HepG2 (cell line): ENCODE measurements around the gene HOXA6. TPM values are rescaled to one million over a fixed set of nuclear protein-coding genes. Genes with fewer than 3 reads are reported as not detected.

ENCODE experiments used
- ATAC-seq: fragments of 200-7000 bp; cut with Tn5 transposase; 3 replicates; pipeline ENCODE4 v1.9.1; 2020; ENCODE audit warnings: mild to moderate bottlenecking, moderate library complexity
- BruUV-seq: library from RNA; stranded (reverse); fragments of 400-500 nt; replicated peaks from 2 replicates; lab custom pipeline; 2021; lab: Mats Ljungman, UMichigan
- CTCF ChIA-PET: fragments of 300-600 bp; formaldehyde crosslinking; extraction: SDS; loops from one replicate; lab custom pipeline; 2021; ENCODE audit warnings: low total read pairs, inconsistent platforms, low intra/inter-chr PET ratio; lab: Yijun Ruan, JAX
- POLR2A ChIA-PET: fragments of 350-600 bp; sonication (Branson Sonifier 250); formaldehyde crosslinking; loops from one replicate; lab custom pipeline; 2020; ENCODE audit warnings: antibody characterized with exemption, inconsistent platforms; lab: Yijun Ruan, JAX
- DNase-seq: peaks from one replicate; pipeline ENCODE4 v3.0.0-alpha.2; 2015; ENCODE audit warnings: low spot score
- FAIRE-seq: peaks from 3 replicates; lab custom pipeline; 2011; peaks lifted over from hg19 to GRCh38; lab: Jason Lieb, UNC
- H2AFZ ChIP-seq: one replicate; pipeline ENCODE4 v1.6.1; 2011; ENCODE audit warnings: low read length, inconsistent platforms
- H3K27ac ChIP-seq: fragments of 300-600 bp; 3 replicates; pipeline ENCODE4 v1.8.0; 2011; ENCODE audit warnings: mixed run types, mild to moderate bottlenecking, mixed read lengths, low read length, inconsistent platforms; ENCODE audit not compliant: insufficient read depth; ENCODE audit errors: extremely low read length
- H3K27me3 ChIP-seq, 2 experiments: fragments of 200-600 bp in 1 of 2; 2 replicates in 1 of 2; 3 replicates in 1 of 2; pipeline versions ENCODE4 v1.6.0 to v1.8.0; 2011; ENCODE audit warnings: low read length in 2 of 2, mild to moderate bottlenecking in 2 of 2, moderate library complexity in 2 of 2, inconsistent platforms in 1 of 2; ENCODE audit not compliant: insufficient read depth in 2 of 2, control insufficient read depth in 1 of 2
- H3K36me3 ChIP-seq, 2 experiments: fragments of 200-600 bp in 1 of 2; replicated peaks in 1 of 2; 2 replicates in 1 of 2; 3 replicates in 1 of 2; pipeline versions ENCODE4 v1.5.1 to v1.8.0; 2011; ENCODE audit warnings: low read length in 2 of 2, inconsistent platforms in 1 of 2; ENCODE audit not compliant: insufficient read depth in 2 of 2, control insufficient read depth in 1 of 2
- H3K4me1 ChIP-seq: 2 replicates; pipeline ENCODE4 v1.5.1; 2012; ENCODE audit warnings: low read length, inconsistent platforms; ENCODE audit not compliant: insufficient read depth
- H3K4me2 ChIP-seq: 2 replicates; pipeline ENCODE4 v1.6.0; 2011; ENCODE audit warnings: low read depth, low read length, inconsistent platforms
- H3K4me3 ChIP-seq, 3 experiments: fragments of 200-600 bp in 1 of 3; sonication (generic), shearing (Covaris generic) in 1 of 3; replicated peaks in 1 of 3; 2 replicates each; pipeline ENCODE4 v1.5.1; 2011 to 2016; ENCODE audit warnings: low read length in 3 of 3, inconsistent platforms in 2 of 3, low read depth in 2 of 3, mild to moderate bottlenecking in 2 of 3, control low read depth in 1 of 3, mixed read lengths in 1 of 3; ENCODE audit not compliant: insufficient read depth in 1 of 3
- H3K79me2 ChIP-seq: one replicate; pipeline ENCODE4 v1.6.1; 2011; ENCODE audit warnings: low read length, inconsistent platforms; ENCODE audit not compliant: insufficient read depth
- H3K9ac ChIP-seq: 2 replicates; pipeline ENCODE4 v1.6.0; 2011; ENCODE audit warnings: mild to moderate bottlenecking, low read depth, low read length, inconsistent platforms; ENCODE audit not compliant: insufficient read depth
- H3K9me3 ChIP-seq: 2 replicates; pipeline ENCODE4 v1.5.1; 2012; ENCODE audit warnings: mild to moderate bottlenecking, low read length
- H4K20me1 ChIP-seq: 2 replicates; pipeline ENCODE4 v1.6.0; 2011; ENCODE audit warnings: inconsistent platforms, mild to moderate bottlenecking, low read length, moderate library complexity; ENCODE audit not compliant: insufficient read depth
- AGO1 ChIP-seq: fragments of 200-400 bp; formaldehyde crosslinking; IDR thresholded peaks from 2 replicates; pipeline ENCODE4 v1.6.1; 2017; ENCODE audit warnings: mild to moderate bottlenecking, low read depth, low read length, moderate library complexity; ENCODE audit not compliant: poor library complexity, severe bottlenecking
- EZH2 ChIP-seq: conservative IDR thresholded peaks from 2 replicates; pipeline ENCODE4 v1.6.1; 2012; ENCODE audit warnings: mild to moderate bottlenecking, low read depth, low read length, moderate library complexity
- FOSL2 ChIP-seq: sonication (generic); formaldehyde crosslinking; IDR thresholded peaks from 2 replicates; pipeline ENCODE4 v1.4.0; 2020; ENCODE audit warnings: missing genetic modification reagents
- HOXD1 ChIP-seq: sonication (generic); formaldehyde crosslinking; IDR thresholded peaks from 2 replicates; pipeline ENCODE4 v1.5.0; 2020; ENCODE audit warnings: missing genetic modification reagents
- MYNN ChIP-seq: sonication (generic); formaldehyde crosslinking; IDR thresholded peaks from 2 replicates; pipeline ENCODE4 v1.4.0; 2020; ENCODE audit warnings: mild to moderate bottlenecking, low read depth, missing genetic modification reagents
- REXO4 ChIP-seq: sonication (generic); formaldehyde crosslinking; IDR thresholded peaks from 2 replicates; pipeline ENCODE4 v1.8.0; 2022; ENCODE audit warnings: missing genetic modification reagents, mild to moderate bottlenecking, borderline replicate concordance
- ZBTB46 ChIP-seq: sonication (generic); formaldehyde crosslinking; IDR thresholded peaks from 2 replicates; pipeline ENCODE4 v1.4.0; 2020; ENCODE audit warnings: mild to moderate bottlenecking, missing genetic modification reagents, borderline replicate concordance
- ZFP62 ChIP-seq: sonication (generic); formaldehyde crosslinking; IDR thresholded peaks from 2 replicates; pipeline ENCODE4 v1.4.0; 2020; ENCODE audit warnings: missing genetic modification reagents
- ZNF224 ChIP-seq: sonication (generic); formaldehyde crosslinking; IDR thresholded peaks from 2 replicates; pipeline ENCODE4 v1.5.0; 2020; ENCODE audit warnings: mild to moderate bottlenecking, missing genetic modification reagents
- ZNF501 ChIP-seq: sonication (generic); formaldehyde crosslinking; IDR thresholded peaks from 2 replicates; pipeline ENCODE4 v1.5.1; 2020; ENCODE audit warnings: mild to moderate bottlenecking, moderate library complexity, missing genetic modification reagents
- ZNF564 ChIP-seq: sonication (generic); formaldehyde crosslinking; IDR thresholded peaks from 2 replicates; pipeline ENCODE4 v1.8.1; 2023; ENCODE audit warnings: mild to moderate bottlenecking, missing genetic modification reagents
- ZNF607 ChIP-seq: sonication (generic); formaldehyde crosslinking; IDR thresholded peaks from 2 replicates; pipeline ENCODE4 v1.5.1; 2020; ENCODE audit warnings: missing genetic modification reagents, mild to moderate bottlenecking, borderline replicate concordance
- WGBS: methylation state at CpG from one replicate; pipeline ENCODE4 v1.1.6; 2017; ENCODE audit warnings: low lambda C conversion rate; 5-methylcytosine and 5-hydroxymethylcytosine counted together
- in situ Hi-C: cut with HindIII; loops from 2 replicates; pipeline ENCODE4 v1.10.0; 2017; ENCODE audit warnings: low pct_unique_long_range_greater_than_20kb; ENCODE audit not compliant: extremely low pct_ligation_motif_present
- intact Hi-C: fragments of 100-400 bp; cut with micrococcal nuclease; formaldehyde crosslinking; loops from one replicate; pipeline ENCODE4 v1.10.0; 2022; ENCODE audit not compliant: unreplicated experiment
- polyA plus RNA-seq, 8 experiments: library from polyadenylated mRNA; depleted of rRNA in 3 of 8; stranded (reverse) in 7 of 8; unstranded in 1 of 8; fragments of >200 nt; fragmentation: Illumina TruSeq in 4 of 8; extraction: Trizol in 4 of 8; gene quantifications; 2 replicates each; pipeline versions ENCODE4 v1.2.1 to v1.2.3, GENCODE V29; 2011 to 2016; ENCODE audit warnings: low read depth in 4 of 8, missing spikeins in 1 of 8, mixed read lengths in 1 of 8; ENCODE audit not compliant: insufficient read depth in 1 of 8
- total RNA-seq, 5 experiments: library from RNA; depleted of rRNA; stranded (reverse); fragments of >200 nt; fragmentation: Illumina TruSeq; extraction: Trizol; gene quantifications; 2 replicates each; pipeline ENCODE4 v1.2.3, GENCODE V29; 2016; ENCODE audit warnings: low read depth in 1 of 5
- TF ChIP-seq, protein P1 (sequence below), 2 experiments: fragments of 450-650 bp in 1 of 2; sonication (generic) in 1 of 2; formaldehyde crosslinking; IDR thresholded peaks; 2 replicates each; pipeline versions ENCODE4 v1.5.0 to v1.8.0; 2020 to 2022; ENCODE audit warnings: mild to moderate bottlenecking in 1 of 2, missing genetic modification reagents in 1 of 2
- TF ChIP-seq, protein P2 (sequence below): sonication (generic); formaldehyde crosslinking; IDR thresholded peaks from 2 replicates; pipeline ENCODE4 v1.4.0; 2020; ENCODE audit warnings: low read depth, missing genetic modification reagents
- TF ChIP-seq, protein P3 (sequence below): sonication (generic); formaldehyde crosslinking; IDR thresholded peaks from 2 replicates; pipeline ENCODE4 v1.5.0; 2020; ENCODE audit warnings: mild to moderate bottlenecking, missing genetic modification reagents

HOXA6 gene
- total and polyA plus RNA-seq, 2 of the 13 experiments (the other 11 are each of a cell fraction or from before 2014, with no cell fraction given), result 1.3 to 1.5 TPM

DNA sequence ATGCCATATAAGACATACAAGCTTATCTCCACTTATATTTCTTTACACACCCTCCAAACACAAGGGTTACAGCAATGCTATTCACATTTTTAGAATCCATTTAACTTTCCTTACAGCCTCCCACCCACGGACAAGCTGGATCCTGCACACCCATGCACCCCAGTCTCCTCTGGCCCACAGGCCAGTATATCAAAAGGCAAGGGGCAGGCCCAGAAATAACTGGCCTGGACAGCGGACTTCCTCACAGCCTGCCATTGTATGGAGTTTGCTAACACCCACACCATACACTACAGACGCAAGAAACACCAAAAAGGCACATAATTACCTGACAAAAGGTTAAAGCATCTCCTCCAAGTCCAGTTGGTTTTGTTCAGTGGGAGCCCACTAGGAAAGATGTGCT is 29.0 kb downstream of the HOXA6 start (continued):
- TF ChIP-seq ZBTB46 (CRISPR knock-in tag) (no peak), AGO1 (no peak), MYNN (no peak), ZNF564 (no peak), HOXD1 (CRISPR knock-in tag) (no peak), ZNF224 (CRISPR knock-in tag) (no peak), EZH2 (no peak), ZNF501 (CRISPR knock-in tag) (no peak)
- TF ChIP-seq, protein P1, sequence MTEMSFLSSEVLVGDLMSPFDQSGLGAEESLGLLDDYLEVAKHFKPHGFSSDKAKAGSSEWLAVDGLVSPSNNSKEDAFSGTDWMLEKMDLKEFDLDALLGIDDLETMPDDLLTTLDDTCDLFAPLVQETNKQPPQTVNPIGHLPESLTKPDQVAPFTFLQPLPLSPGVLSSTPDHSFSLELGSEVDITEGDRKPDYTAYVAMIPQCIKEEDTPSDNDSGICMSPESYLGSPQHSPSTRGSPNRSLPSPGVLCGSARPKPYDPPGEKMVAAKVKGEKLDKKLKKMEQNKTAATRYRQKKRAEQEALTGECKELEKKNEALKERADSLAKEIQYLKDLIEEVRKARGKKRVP (CRISPR knock-in tag; IDR thresholded peaks at IDR 0.05), result no peak

GRCh38 chr7:27117887-27118491 is 29.6 kb downstream of the HOXA6 start:
- Histone ChIP-seq H3K9ac (no peak overlapping the region), H3K4me1 (peaks cover 36% of the 10 kb centered on the region), H4K20me1 (peaks cover 17% of the 10 kb centered on the region), H3K4me2 (no peak overlapping the region), H3K4me3 (no peak overlapping the region), H3K36me3 (peaks cover 0 to 6% of the 10 kb centered on the region in 2 experiments; a peak in 2 of 5 replicates), H3K9me3 (no peaks in the 10 kb centered on the region), H3K79me2 (peaks cover 53% of the 10 kb centered on the region), H3K27ac (no peak overlapping the region), H2AFZ (no peak overlapping the region), H3K27me3 (no peaks in the 10 kb centered on the region; a peak in 1 of 5 replicates)
- ATAC-seq (no peak), FAIRE-seq (no peak), DNase-seq (no peak)
- CTCF ChIA-PET, result no interaction called here
- 97% methylated on average over 19 of the region's 19 CpGs for WGBS
- no TSS peak for BruUV-seq
- intact Hi-C loops, result no loop called here
- POLR2A ChIA-PET, result interaction anchor here (1.2 to 5.8 kb wide), 3 partner anchors 13 to 254 kb away, joined by 5 to 118 read pairs (median 5); partner anchors contain the start of genes HOXA4 and SKAP2
- in situ Hi-C loops, result no loop called here
- TF ChIP-seq ZNF607 (CRISPR knock-in tag) (no peak), FOSL2 (CRISPR knock-in tag) (no peak), REXO4 (CRISPR knock-in tag) (no peak), ZFP62 (no peak)
- TF ChIP-seq, protein P2, sequence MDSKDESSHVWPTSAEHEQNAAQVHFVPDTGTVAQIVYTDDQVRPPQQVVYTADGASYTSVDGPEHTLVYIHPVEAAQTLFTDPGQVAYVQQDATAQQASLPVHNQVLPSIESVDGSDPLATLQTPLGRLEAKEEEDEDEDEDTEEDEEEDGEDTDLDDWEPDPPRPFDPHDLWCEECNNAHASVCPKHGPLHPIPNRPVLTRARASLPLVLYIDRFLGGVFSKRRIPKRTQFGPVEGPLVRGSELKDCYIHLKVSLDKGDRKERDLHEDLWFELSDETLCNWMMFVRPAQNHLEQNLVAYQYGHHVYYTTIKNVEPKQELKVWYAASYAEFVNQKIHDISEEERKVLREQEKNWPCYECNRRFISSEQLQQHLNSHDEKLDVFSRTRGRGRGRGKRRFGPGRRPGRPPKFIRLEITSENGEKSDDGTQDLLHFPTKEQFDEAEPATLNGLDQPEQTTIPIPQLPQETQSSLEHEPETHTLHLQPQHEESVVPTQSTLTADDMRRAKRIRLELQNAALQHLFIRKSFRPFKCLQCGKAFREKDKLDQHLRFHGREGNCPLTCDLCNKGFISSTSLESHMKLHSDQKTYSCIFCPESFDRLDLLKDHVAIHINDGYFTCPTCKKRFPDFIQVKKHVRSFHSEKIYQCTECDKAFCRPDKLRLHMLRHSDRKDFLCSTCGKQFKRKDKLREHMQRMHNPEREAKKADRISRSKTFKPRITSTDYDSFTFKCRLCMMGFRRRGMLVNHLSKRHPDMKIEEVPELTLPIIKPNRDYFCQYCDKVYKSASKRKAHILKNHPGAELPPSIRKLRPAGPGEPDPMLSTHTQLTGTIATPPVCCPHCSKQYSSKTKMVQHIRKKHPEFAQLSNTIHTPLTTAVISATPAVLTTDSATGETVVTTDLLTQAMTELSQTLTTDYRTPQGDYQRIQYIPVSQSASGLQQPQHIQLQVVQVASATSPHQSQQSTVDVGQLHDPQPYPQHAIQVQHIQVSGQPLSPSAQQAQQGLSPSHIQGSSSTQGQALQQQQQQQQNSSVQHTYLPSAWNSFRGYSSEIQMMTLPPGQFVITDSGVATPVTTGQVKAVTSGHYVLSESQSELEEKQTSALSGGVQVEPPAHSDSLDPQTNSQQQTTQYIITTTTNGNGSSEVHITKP, result no peak
- TF ChIP-seq, protein P3, sequence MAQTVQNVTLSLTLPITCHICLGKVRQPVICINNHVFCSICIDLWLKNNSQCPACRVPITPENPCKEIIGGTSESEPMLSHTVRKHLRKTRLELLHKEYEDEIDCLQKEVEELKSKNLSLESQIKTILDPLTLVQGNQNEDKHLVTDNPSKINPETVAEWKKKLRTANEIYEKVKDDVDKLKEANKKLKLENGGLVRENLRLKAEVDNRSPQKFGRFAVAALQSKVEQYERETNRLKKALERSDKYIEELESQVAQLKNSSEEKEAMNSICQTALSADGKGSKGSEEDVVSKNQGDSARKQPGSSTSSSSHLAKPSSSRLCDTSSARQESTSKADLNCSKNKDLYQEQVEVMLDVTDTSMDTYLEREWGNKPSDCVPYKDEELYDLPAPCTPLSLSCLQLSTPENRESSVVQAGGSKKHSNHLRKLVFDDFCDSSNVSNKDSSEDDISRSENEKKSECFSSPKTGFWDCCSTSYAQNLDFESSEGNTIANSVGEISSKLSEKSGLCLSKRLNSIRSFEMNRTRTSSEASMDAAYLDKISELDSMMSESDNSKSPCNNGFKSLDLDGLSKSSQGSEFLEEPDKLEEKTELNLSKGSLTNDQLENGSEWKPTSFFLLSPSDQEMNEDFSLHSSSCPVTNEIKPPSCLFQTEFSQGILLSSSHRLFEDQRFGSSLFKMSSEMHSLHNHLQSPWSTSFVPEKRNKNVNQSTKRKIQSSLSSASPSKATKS (CRISPR knock-in tag), result no peak
